GF-D8 (cell line): Measurements from ENCODE around the gene ANKRD39.
"Not testable (repeated sequence)": the region's sequence is repeated elsewhere in the genome, so short reads cannot be mapped to it uniquely, and the experiment has no call there.

ENCODE experiments used
- DNase-seq: peaks from one replicate; lab custom pipeline; 2025; lab: John Stamatoyannopoulos, UW

Gene ANKRD39

GRCh38 chr2:96808176-96808837, 49.5 kb downstream of the ANKRD39 start:
- DNase-seq, result no peak

- no peak for DNase-seq
Observed at GRCh38 chr2:96807127-96807471, 50.7 kb downstream of the ANKRD39 start.

- no peak for DNase-seq
Observed at GRCh38 chr2:96806468-96807126, 51.2 kb downstream of the ANKRD39 start.

- not testable (repeated sequence) for DNase-seq
Observed at GRCh38 chr2:96805946-96806345, 51.9 kb downstream of the ANKRD39 start.

GRCh38 chr2:96804986-96805385, 52.8 kb downstream of the ANKRD39 start:
- no peak for DNase-seq

- no peak for DNase-seq
Observed at GRCh38 chr2:96802721-96803120, 55.1 kb downstream of the ANKRD39 start.

GRCh38 chr2:96801786-96802595, 55.8 kb downstream of the ANKRD39 start:
- DNase-seq, result no peak

GRCh38 chr2:96801005-96801785, 56.6 kb downstream of the ANKRD39 start:
- DNase-seq, result no peak

GRCh38 chr2:96800061-96801004, 57.5 kb downstream of the ANKRD39 start:
- no peak for DNase-seq

- DNase-seq, result no peak
Observed at GRCh38 chr2:96799623-96799935, 58.2 kb downstream of the ANKRD39 start.

- DNase-seq, result no peak
Observed at GRCh38 chr2:96798733-96799622, 58.8 kb downstream of the ANKRD39 start.
